Measurements from ENCODE around the gene NABP1. TPM values are rescaled to one million over a fixed set of nuclear protein-coding genes. Genes with fewer than 3 reads are reported as not detected.

The NABP1 gene
- polyA plus RNA-seq, 4 donors = 14.4 to 142 (median 38.8) TPM

- Histone ChIP-seq H3K9me3 (ENCODE audit: control insufficient read depth in 2 of 2, insufficient read depth in 1 of 2, low read depth in 1 of 2, low read length in 1 of 2) (no peaks in the 10 kb centered on the region), H3K4me1 (ENCODE audit: control insufficient read depth in 3 of 3, insufficient read depth in 2 of 3, low read depth in 1 of 3, low read length in 2 of 3) (peaks cover 0 to 3% (median 2%) of the 10 kb centered on the region in 3 donors), H3K36me3 (ENCODE audit: control insufficient read depth in 3 of 3, insufficient read depth in 2 of 3, low read depth in 1 of 3, low read length in 3 of 3) (peaks cover 7 to 20% (median 9%) of the 10 kb centered on the region in 3 donors), H3K4me3 (ENCODE audit: low read depth in 1 of 3, low read length in 3 of 3) (peak overlapping the region in 1 of 3 donors; percentile 35), H3K27me3 (ENCODE audit: control insufficient read depth in 3 of 3, insufficient read depth in 3 of 3, low read length in 3 of 3) (no peaks in the 10 kb centered on the region), H3K27ac (ENCODE audit: low read depth in 1 of 3, low read length in 2 of 3) (no peak overlapping the region)
- FAIRE-seq = no peak
- no peak for DNase-seq
- WGBS, 3 donors = 90 to 95% (median 93%) methylated on average over 6 of the region's 6 CpGs
Observed at GRCh38 chr2:191682126-191682525, 4.2 kb downstream of the NABP1 start.

- no peaks in the 10 kb centered on the region for H3K27me3 ChIP-seq (ENCODE audit: control insufficient read depth in 3 of 3, insufficient read depth in 3 of 3, low read length in 3 of 3)
- H3K9me3 ChIP-seq (ENCODE audit: control insufficient read depth in 2 of 2, insufficient read depth in 1 of 2, low read depth in 1 of 2, low read length in 1 of 2) = no peaks in the 10 kb centered on the region
- H3K4me1 ChIP-seq (ENCODE audit: control insufficient read depth in 3 of 3, insufficient read depth in 2 of 3, low read depth in 1 of 3, low read length in 2 of 3) = peaks cover 0 to 20% (median 2%) of the 10 kb centered on the region in 3 donors
- H3K27ac ChIP-seq (ENCODE audit: low read depth in 1 of 3, low read length in 2 of 3) = no peak overlapping the region
- H3K4me3 ChIP-seq (ENCODE audit: low read depth in 1 of 3, low read length in 3 of 3) = no peak overlapping the region
- WGBS, 3 donors = 73 to 87% (median 84%) methylated on average over 2 of the region's 2 CpGs
- peaks cover 9 to 20% (median 11%) of the 10 kb centered on the region in 3 donors for H3K36me3 ChIP-seq (ENCODE audit: control insufficient read depth in 3 of 3, insufficient read depth in 2 of 3, low read depth in 1 of 3, low read length in 3 of 3)
- DNase-seq (no peak), FAIRE-seq (no peak)
Observed at GRCh38 chr2:191686066-191686465, 8.1 kb downstream of the NABP1 start.

GRCh38 chr2:191686729-191687128 is 8.8 kb downstream of the NABP1 start:
- DNase-seq (no peak), FAIRE-seq (no peak)
- WGBS, 3 donors = 84 to 92% (median 86%) methylated on average over 1 of the region's 1 CpG
- Histone ChIP-seq H3K9me3 (ENCODE audit: control insufficient read depth in 2 of 2, insufficient read depth in 1 of 2, low read depth in 1 of 2, low read length in 1 of 2) (no peaks in the 10 kb centered on the region), H3K4me3 (ENCODE audit: low read depth in 1 of 3, low read length in 3 of 3) (no peak overlapping the region), H3K27me3 (ENCODE audit: control insufficient read depth in 3 of 3, insufficient read depth in 3 of 3, low read length in 3 of 3) (no peaks in the 10 kb centered on the region), H3K27ac (ENCODE audit: low read depth in 1 of 3, low read length in 2 of 3) (no peak overlapping the region), H3K4me1 (ENCODE audit: control insufficient read depth in 3 of 3, insufficient read depth in 2 of 3, low read depth in 1 of 3, low read length in 2 of 3) (peaks cover 0 to 20% (median 2%) of the 10 kb centered on the region in 3 donors), H3K36me3 (ENCODE audit: control insufficient read depth in 3 of 3, insufficient read depth in 2 of 3, low read depth in 1 of 3, low read length in 3 of 3) (peaks cover 9 to 20% (median 11%) of the 10 kb centered on the region in 3 donors)

DNA sequence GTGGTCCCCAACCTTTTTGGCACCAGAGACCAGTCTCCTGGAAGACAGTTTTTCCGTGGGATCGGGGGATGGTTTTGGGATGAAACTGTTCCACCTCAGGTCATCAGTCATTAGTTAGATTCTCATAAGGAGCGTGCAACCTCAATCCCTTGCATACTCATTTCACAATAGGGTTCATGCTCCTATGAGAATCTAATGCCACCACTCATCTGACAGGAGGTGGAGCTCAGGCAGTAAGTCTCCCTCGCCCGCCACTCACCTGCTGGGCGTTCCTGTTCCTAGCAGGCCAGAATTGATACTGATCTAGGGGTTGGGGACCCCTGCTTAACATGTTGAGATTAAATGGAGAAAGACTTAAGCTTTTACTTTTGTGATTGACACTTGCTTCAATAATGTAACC is 9.9 kb downstream of the NABP1 start:
- H3K4me3 ChIP-seq (ENCODE audit: low read depth in 1 of 3, low read length in 3 of 3) = no peak overlapping the region
- H3K9me3 ChIP-seq (ENCODE audit: control insufficient read depth in 2 of 2, insufficient read depth in 1 of 2, low read depth in 1 of 2, low read length in 1 of 2) = no peaks in the 10 kb centered on the region
- H3K36me3 ChIP-seq (ENCODE audit: control insufficient read depth in 3 of 3, insufficient read depth in 2 of 3, low read depth in 1 of 3, low read length in 3 of 3) = peaks cover 6 to 13% (median 9%) of the 10 kb centered on the region in 3 donors
- WGBS, 3 donors = 88 to 94% (median 92%) methylated on average over 6 of the region's 6 CpGs
- FAIRE-seq = no peak
- DNase-seq = no peak
- H3K27me3 ChIP-seq (ENCODE audit: control insufficient read depth in 3 of 3, insufficient read depth in 3 of 3, low read length in 3 of 3) = no peaks in the 10 kb centered on the region
- peak overlapping the region in 1 of 3 donors; percentile 80 for H3K27ac ChIP-seq (ENCODE audit: low read depth in 1 of 3, low read length in 2 of 3)
- peaks cover 0 to 20% (median 0%) of the 10 kb centered on the region in 3 donors for H3K4me1 ChIP-seq (ENCODE audit: control insufficient read depth in 3 of 3, insufficient read depth in 2 of 3, low read depth in 1 of 3, low read length in 2 of 3)

- no peaks in the 10 kb centered on the region for H3K27me3 ChIP-seq (ENCODE audit: control insufficient read depth in 3 of 3, insufficient read depth in 3 of 3, low read length in 3 of 3)
- H3K9me3 ChIP-seq (ENCODE audit: control insufficient read depth in 2 of 2, insufficient read depth in 1 of 2, low read depth in 1 of 2, low read length in 1 of 2) = no peaks in the 10 kb centered on the region
- no peak overlapping the region for H3K4me3 ChIP-seq (ENCODE audit: low read depth in 1 of 3, low read length in 3 of 3)
- FAIRE-seq = no peak
- peak; percentile 80 to 81 for DNase-seq
- H3K4me1 ChIP-seq (ENCODE audit: control insufficient read depth in 3 of 3, insufficient read depth in 2 of 3, low read depth in 1 of 3, low read length in 2 of 3) = peaks cover 0 to 25% (median 0%) of the 10 kb centered on the region in 3 donors
- WGBS, 3 donors = 41 to 69% (median 68%) methylated on average over 2 of the region's 2 CpGs
- peaks cover 3 to 9% (median 9%) of the 10 kb centered on the region in 3 donors for H3K36me3 ChIP-seq (ENCODE audit: control insufficient read depth in 3 of 3, insufficient read depth in 2 of 3, low read depth in 1 of 3, low read length in 3 of 3)
- H3K27ac ChIP-seq (ENCODE audit: low read depth in 1 of 3, low read length in 2 of 3) = peak overlapping the region; percentile 41 to 80 (median 49)
Observed at GRCh38 chr2:191688934-191689695, 11.2 kb downstream of the NABP1 start.

- FAIRE-seq (no peak), DNase-seq (no peak)
- no peak overlapping the region for H3K4me3 ChIP-seq (ENCODE audit: low read depth in 1 of 3, low read length in 3 of 3)
- peaks cover 0 to 25% (median 0%) of the 10 kb centered on the region in 3 donors for H3K4me1 ChIP-seq (ENCODE audit: control insufficient read depth in 3 of 3, insufficient read depth in 2 of 3, low read depth in 1 of 3, low read length in 2 of 3)
- H3K36me3 ChIP-seq (ENCODE audit: control insufficient read depth in 3 of 3, insufficient read depth in 2 of 3, low read depth in 1 of 3, low read length in 3 of 3) = peaks cover 0 to 4% (median 4%) of the 10 kb centered on the region in 3 donors
- peak overlapping the region in 1 of 3 donors; percentile 80 for H3K27ac ChIP-seq (ENCODE audit: low read depth in 1 of 3, low read length in 2 of 3)
- H3K9me3 ChIP-seq (ENCODE audit: control insufficient read depth in 2 of 2, insufficient read depth in 1 of 2, low read depth in 1 of 2, low read length in 1 of 2) = no peaks in the 10 kb centered on the region
- H3K27me3 ChIP-seq (ENCODE audit: control insufficient read depth in 3 of 3, insufficient read depth in 3 of 3, low read length in 3 of 3) = no peaks in the 10 kb centered on the region
- 53 to 62% (median 54%) methylated on average over 3 of the region's 3 CpGs for WGBS, 3 donors
Observed at GRCh38 chr2:191690327-191690726, 12.4 kb downstream of the NABP1 start.

GRCh38 chr2:191691016-191691735 is 13.2 kb downstream of the NABP1 start:
- H3K4me1 ChIP-seq (ENCODE audit: control insufficient read depth in 3 of 3, insufficient read depth in 2 of 3, low read depth in 1 of 3, low read length in 2 of 3) = peaks cover 0 to 25% (median 0%) of the 10 kb centered on the region in 3 donors
- DNase-seq = peak; percentile 77 to 83
- H3K27me3 ChIP-seq (ENCODE audit: control insufficient read depth in 3 of 3, insufficient read depth in 3 of 3, low read length in 3 of 3) = no peaks in the 10 kb centered on the region
- peaks cover 0 to 4% (median 2%) of the 10 kb centered on the region in 3 donors for H3K36me3 ChIP-seq (ENCODE audit: control insufficient read depth in 3 of 3, insufficient read depth in 2 of 3, low read depth in 1 of 3, low read length in 3 of 3)
- H3K4me3 ChIP-seq (ENCODE audit: low read depth in 1 of 3, low read length in 3 of 3) = no peak overlapping the region
- FAIRE-seq = peak; percentile 64
- 9 to 14% (median 14%) methylated on average over 5 of the region's 5 CpGs for WGBS, 3 donors
- no peak overlapping the region for H3K27ac ChIP-seq (ENCODE audit: low read depth in 1 of 3, low read length in 2 of 3)
- H3K9me3 ChIP-seq (ENCODE audit: control insufficient read depth in 2 of 2, insufficient read depth in 1 of 2, low read depth in 1 of 2, low read length in 1 of 2) = no peaks in the 10 kb centered on the region

GRCh38 chr2:191691898-191692297 is 14.0 kb downstream of the NABP1 start:
- FAIRE-seq (no peak), DNase-seq (no peak)
- no peaks in the 10 kb centered on the region for H3K9me3 ChIP-seq (ENCODE audit: control insufficient read depth in 2 of 2, insufficient read depth in 1 of 2, low read depth in 1 of 2, low read length in 1 of 2)
- 72 to 75% (median 72%) methylated on average over 4 of the region's 4 CpGs for WGBS, 3 donors
- no peak overlapping the region for H3K4me3 ChIP-seq (ENCODE audit: low read depth in 1 of 3, low read length in 3 of 3)
- H3K4me1 ChIP-seq (ENCODE audit: control insufficient read depth in 3 of 3, insufficient read depth in 2 of 3, low read depth in 1 of 3, low read length in 2 of 3) = peaks cover 0 to 25% (median 0%) of the 10 kb centered on the region in 3 donors
- no peaks in the 10 kb centered on the region for H3K27me3 ChIP-seq (ENCODE audit: control insufficient read depth in 3 of 3, insufficient read depth in 3 of 3, low read length in 3 of 3)
- no peak overlapping the region for H3K27ac ChIP-seq (ENCODE audit: low read depth in 1 of 3, low read length in 2 of 3)
- peaks cover 0 to 4% (median 0%) of the 10 kb centered on the region in 3 donors for H3K36me3 ChIP-seq (ENCODE audit: control insufficient read depth in 3 of 3, insufficient read depth in 2 of 3, low read depth in 1 of 3, low read length in 3 of 3)

All from small intestine (tissue), 7 donors.